ENCODE data around the gene AOAH. TPM values are rescaled to one million over a fixed set of nuclear protein-coding genes. Genes with fewer than 3 reads are reported as not detected.
A peak's percentile ranks its signal among the peaks of the same experiment; 100 is the strongest.
"Not testable (repeated sequence)": the region's sequence is repeated elsewhere in the genome, so short reads cannot be mapped to it uniquely, and the experiment has no call there.

The AOAH gene
- total RNA-seq, 1 donor from 2014 or later: 5.5 TPM

DNA sequence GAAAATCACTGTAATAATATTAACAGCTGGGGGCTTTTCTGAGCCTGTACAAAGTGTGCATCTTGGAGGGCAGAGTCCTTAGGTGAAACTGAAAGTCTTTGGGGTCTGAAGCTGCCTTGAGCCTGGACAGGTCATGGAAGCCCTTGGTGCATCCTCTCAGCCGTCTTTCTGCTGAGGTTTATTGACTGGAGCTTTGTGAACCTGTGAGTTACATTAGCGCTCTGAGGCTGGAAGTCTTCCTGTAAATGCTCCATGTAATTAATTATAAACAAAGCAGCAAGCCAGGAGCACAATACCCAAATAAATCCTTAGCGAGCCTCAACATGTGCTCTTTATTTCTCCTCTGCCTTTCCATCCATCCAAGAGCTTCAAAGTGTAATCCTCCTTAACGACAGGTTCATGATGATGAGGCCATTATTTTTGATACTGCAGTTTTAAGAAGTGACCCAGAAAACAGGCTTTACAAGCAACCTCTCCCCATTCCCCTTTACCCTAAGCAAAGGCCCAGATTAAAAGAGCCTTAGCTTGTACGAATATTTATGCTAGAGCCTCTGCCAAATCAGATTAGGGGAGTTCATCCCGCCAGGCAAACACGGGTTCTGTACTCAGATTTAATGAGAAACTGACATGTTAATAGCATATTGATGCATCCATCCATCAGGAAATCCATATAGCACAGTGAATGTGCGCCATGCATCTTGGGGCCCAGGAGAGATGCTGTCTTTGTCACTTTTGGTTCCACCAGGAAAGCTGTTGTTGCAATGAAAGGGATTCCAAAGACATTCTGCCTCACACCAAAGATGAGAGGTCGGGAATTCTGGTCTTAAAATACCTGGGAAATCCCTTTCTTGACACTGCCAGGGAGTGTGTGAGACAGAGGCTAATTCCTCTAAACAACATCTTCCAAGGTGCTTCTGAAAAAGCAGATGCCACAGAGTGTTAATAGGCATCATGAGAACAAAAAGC, 216.5 kb downstream of the AOAH start:
- Mint-ChIP-seq H3K36me3 (no peaks in the 10 kb centered on the region), H3K27ac (peak overlapping the region; percentile 30), H3K4me3 (no peak overlapping the region), H3K9me3 (peaks cover 3% of the 10 kb centered on the region), H3K27me3 (ENCODE audit: insufficient read depth, low read depth) (peaks cover 6% of the 10 kb centered on the region), H3K4me1 (peaks cover 6% of the 10 kb centered on the region)
- no peaks in the 10 kb centered on the region for H3K27me3 ChIP-seq
- peaks cover 10% of the 10 kb centered on the region for H3F3A ChIP-seq (ENCODE audit: low read depth)
- H3K4me3 ChIP-seq: no peak overlapping the region
- no peaks in the 10 kb centered on the region for H3K9me3 ChIP-seq (ENCODE audit: low read depth)
- no peak for DNase-seq (ENCODE audit: low spot score)
- H3K4me1 ChIP-seq: peaks cover 13% of the 10 kb centered on the region
- H3K4me2 ChIP-seq: no peak overlapping the region
- peak overlapping the region; percentile 26 for H3K27ac ChIP-seq
- TF ChIP-seq EZH2phosphoT487 (IDR thresholded peaks at IDR 0.05) (no peak), CTCF (IDR thresholded peaks at IDR 0.05) (no peak), EZH2 (IDR thresholded peaks at IDR 0.05) (no peak)
- H2AFZ ChIP-seq (replicated peaks): peak overlapping the region; percentile 45
- H3K9ac ChIP-seq: no peak overlapping the region
- H4K20me1 ChIP-seq (ENCODE audit: low read depth): no peaks in the 10 kb centered on the region
- no peaks in the 10 kb centered on the region for H3K36me3 ChIP-seq
- H3K79me2 ChIP-seq (ENCODE audit: low read depth): no peaks in the 10 kb centered on the region

DNA sequence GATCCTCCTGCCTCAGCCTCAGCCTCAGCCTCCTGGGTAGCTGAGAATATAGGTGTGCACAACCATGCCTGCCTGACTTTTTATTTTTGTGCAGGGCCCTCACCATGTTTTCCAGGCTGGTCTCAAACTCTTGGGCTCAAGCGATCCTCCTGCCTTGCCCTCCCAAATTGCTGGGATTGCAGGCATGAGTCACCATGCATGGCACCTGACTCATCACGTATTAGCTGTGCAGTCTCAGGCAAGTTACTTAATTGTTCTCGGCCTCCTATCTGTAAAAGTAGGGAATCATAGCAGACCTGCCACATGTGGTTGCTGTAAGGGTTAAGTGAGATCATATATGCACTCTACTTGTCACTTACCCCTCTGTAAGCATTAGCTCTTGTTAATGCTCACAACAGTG, 217.5 kb downstream of the AOAH start:
- Histone ChIP-seq H3K9ac (no peak overlapping the region), H3K79me2 (ENCODE audit: low read depth) (no peaks in the 10 kb centered on the region), H3K27ac (no peak overlapping the region), H3K9me3 (ENCODE audit: low read depth) (no peaks in the 10 kb centered on the region), H4K20me1 (ENCODE audit: low read depth) (no peaks in the 10 kb centered on the region), H3K4me3 (no peak overlapping the region), H3F3A (ENCODE audit: low read depth) (peaks cover 10% of the 10 kb centered on the region), H2AFZ (replicated peaks) (peak overlapping the region; percentile 45), H3K4me1 (peaks cover 13% of the 10 kb centered on the region), H3K36me3 (no peaks in the 10 kb centered on the region), H3K4me2 (no peak overlapping the region), H3K27me3 (no peaks in the 10 kb centered on the region)
- no peak for DNase-seq (ENCODE audit: low spot score)
- Mint-ChIP-seq H3K9me3 (peaks cover 3% of the 10 kb centered on the region), H3K27ac (no peak overlapping the region), H3K4me3 (no peak overlapping the region), H3K27me3 (ENCODE audit: insufficient read depth, low read depth) (peaks cover 9% of the 10 kb centered on the region), H3K36me3 (peaks cover 2% of the 10 kb centered on the region), H3K4me1 (peaks cover 6% of the 10 kb centered on the region)
- TF ChIP-seq EZH2phosphoT487 (IDR thresholded peaks at IDR 0.05): no peak
- TF ChIP-seq EZH2 (IDR thresholded peaks at IDR 0.05): no peak
- no peak for TF ChIP-seq CTCF (IDR thresholded peaks at IDR 0.05)

GRCh38 chr7:36506130-36506798, 218.0 kb downstream of the AOAH start:
- no peak for TF ChIP-seq EZH2phosphoT487 (IDR thresholded peaks at IDR 0.05)
- TF ChIP-seq CTCF (IDR thresholded peaks at IDR 0.05): no peak
- TF ChIP-seq EZH2 (IDR thresholded peaks at IDR 0.05): no peak
- no peaks in the 10 kb centered on the region for H3K36me3 ChIP-seq
- H3K4me1 ChIP-seq: peaks cover 13% of the 10 kb centered on the region
- H3K27ac ChIP-seq: no peak overlapping the region
- no peaks in the 10 kb centered on the region for H3K79me2 ChIP-seq (ENCODE audit: low read depth)
- no peak for DNase-seq (ENCODE audit: low spot score)
- H3K4me2 ChIP-seq: no peak overlapping the region
- no peaks in the 10 kb centered on the region for H4K20me1 ChIP-seq (ENCODE audit: low read depth)
- peaks cover 6% of the 10 kb centered on the region for H3K27me3 Mint-ChIP-seq (ENCODE audit: insufficient read depth, low read depth)
- H3K9ac ChIP-seq: no peak overlapping the region
- H3K9me3 Mint-ChIP-seq: peaks cover 3% of the 10 kb centered on the region
- no peaks in the 10 kb centered on the region for H3K9me3 ChIP-seq (ENCODE audit: low read depth)
- H3K27ac Mint-ChIP-seq: no peak overlapping the region
- H3F3A ChIP-seq (ENCODE audit: low read depth): peaks cover 10% of the 10 kb centered on the region
- H3K36me3 Mint-ChIP-seq: peaks cover 2% of the 10 kb centered on the region
- H3K4me3 Mint-ChIP-seq: no peak overlapping the region
- H2AFZ ChIP-seq (replicated peaks): peak overlapping the region; percentile 69
- peaks cover 6% of the 10 kb centered on the region for H3K4me1 Mint-ChIP-seq
- H3K27me3 ChIP-seq: no peaks in the 10 kb centered on the region
- no peak overlapping the region for H3K4me3 ChIP-seq

- H3K27me3 ChIP-seq; H3K4me2 ChIP-seq; H3K9ac ChIP-seq; H3K27ac Mint-ChIP-seq; H3K4me1 Mint-ChIP-seq; H3K9me3 ChIP-seq (ENCODE audit: low read depth); H3K4me3 Mint-ChIP-seq; H3K36me3 ChIP-seq; H3F3A ChIP-seq (ENCODE audit: low read depth); H2AFZ ChIP-seq (replicated peaks); H3K79me2 ChIP-seq (ENCODE audit: low read depth); H3K9me3 Mint-ChIP-seq; DNase-seq (ENCODE audit: low spot score); H3K36me3 Mint-ChIP-seq; H3K27ac ChIP-seq; H3K27me3 Mint-ChIP-seq (ENCODE audit: insufficient read depth, low read depth); H3K4me3 ChIP-seq; H4K20me1 ChIP-seq (ENCODE audit: low read depth): not testable (repeated sequence)
- H3K4me1 ChIP-seq: peaks cover 13% of the 10 kb centered on the region
Observed at GRCh38 chr7:36504617-36505016, 219.7 kb downstream of the AOAH start.

DNA sequence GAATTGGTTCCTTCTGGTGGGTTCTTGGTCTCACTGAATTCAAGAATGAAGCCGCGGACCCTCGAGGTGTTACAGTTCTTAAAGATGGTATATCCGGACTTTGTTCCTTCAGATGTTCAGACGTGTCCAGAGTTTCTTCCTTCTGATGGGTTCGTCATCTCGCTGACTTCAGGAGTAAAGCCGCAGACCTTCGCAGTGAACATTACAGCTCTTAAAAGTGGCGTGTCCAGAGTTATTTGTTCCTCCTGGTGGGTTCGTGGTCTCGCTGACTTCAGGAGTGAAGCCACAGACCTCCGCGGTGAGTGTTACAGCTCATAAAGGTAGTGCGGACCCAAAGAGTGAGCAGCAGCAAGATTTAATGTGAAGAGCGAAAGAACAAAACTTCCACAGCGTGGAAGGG, 220.1 kb downstream of the AOAH start:
- not testable (repeated sequence) for H3K4me3 ChIP-seq; H3K9ac ChIP-seq; H3K27ac Mint-ChIP-seq; H3K4me2 ChIP-seq; H3K9me3 Mint-ChIP-seq; H3K9me3 ChIP-seq (ENCODE audit: low read depth); H3K4me3 Mint-ChIP-seq; H3K27me3 ChIP-seq; H3K4me1 Mint-ChIP-seq; H3F3A ChIP-seq (ENCODE audit: low read depth); H4K20me1 ChIP-seq (ENCODE audit: low read depth); H3K27me3 Mint-ChIP-seq (ENCODE audit: insufficient read depth, low read depth); H3K79me2 ChIP-seq (ENCODE audit: low read depth); H3K36me3 ChIP-seq; DNase-seq (ENCODE audit: low spot score); H3K36me3 Mint-ChIP-seq; H3K27ac ChIP-seq; H2AFZ ChIP-seq (replicated peaks)
- H3K4me1 ChIP-seq: peaks cover 13% of the 10 kb centered on the region

All from neural progenitor cell (in vitro differentiated cells).